Astrocyte of the cerebellum (primary cell): Measurements from ENCODE around the gene ADAMTS2.

Experiments
- DNase-seq: peaks from one replicate; pipeline ENCODE4 v3.0.0-alpha.2; 2011; ENCODE audit warnings: low read depth
- H3K4me3 ChIP-seq: 2 replicates; pipeline ENCODE4 v1.5.1; 2011; ENCODE audit warnings: mild to moderate bottlenecking, low read depth, low read length, moderate library complexity
- in situ Hi-C: cut with HindIII; loops from 2 replicates; pipeline ENCODE4 v1.10.0; 2017; ENCODE audit warnings: low sequenced_read_pairs
- TF ChIP-seq, protein P1 (sequence below): IDR thresholded peaks from 2 replicates; pipeline ENCODE4 v1.5.1; 2012; ENCODE audit warnings: low read length, low read depth, moderate library complexity, mild to moderate bottlenecking; ENCODE audit errors: missing control alignments

The ADAMTS2 gene

DNA sequence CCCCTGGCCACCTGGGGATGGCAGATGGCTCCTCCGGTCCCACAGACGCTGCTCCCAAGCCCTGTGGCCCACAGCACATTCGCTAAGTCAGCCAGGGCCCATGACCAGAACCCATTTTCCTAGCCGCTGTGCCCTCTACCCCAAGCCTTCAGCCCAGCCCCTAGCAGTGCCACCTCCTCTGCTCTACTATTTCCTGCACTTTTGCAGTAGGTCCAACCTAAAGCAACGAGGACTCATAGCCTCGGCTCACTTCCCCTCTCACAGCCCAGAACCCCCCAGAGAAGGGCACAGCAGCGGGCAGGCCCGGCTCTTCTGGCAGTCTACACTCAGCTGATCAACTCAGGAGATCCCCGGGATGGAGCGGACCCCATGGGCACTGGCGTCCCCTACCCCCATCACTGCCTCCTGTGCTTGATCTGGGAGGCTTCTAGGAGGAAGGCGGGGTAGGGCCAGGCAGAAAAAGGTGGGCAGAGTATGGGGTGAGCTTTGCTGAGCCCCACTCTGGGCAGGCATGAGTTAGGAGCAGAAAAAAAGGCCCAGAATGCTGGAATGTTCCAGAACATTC is 173.9 kb downstream of the ADAMTS2 start:
- in situ Hi-C loops, result no loop called here
- no peak overlapping the region for H3K4me3 ChIP-seq
- no peak for DNase-seq
- TF ChIP-seq, protein P1, sequence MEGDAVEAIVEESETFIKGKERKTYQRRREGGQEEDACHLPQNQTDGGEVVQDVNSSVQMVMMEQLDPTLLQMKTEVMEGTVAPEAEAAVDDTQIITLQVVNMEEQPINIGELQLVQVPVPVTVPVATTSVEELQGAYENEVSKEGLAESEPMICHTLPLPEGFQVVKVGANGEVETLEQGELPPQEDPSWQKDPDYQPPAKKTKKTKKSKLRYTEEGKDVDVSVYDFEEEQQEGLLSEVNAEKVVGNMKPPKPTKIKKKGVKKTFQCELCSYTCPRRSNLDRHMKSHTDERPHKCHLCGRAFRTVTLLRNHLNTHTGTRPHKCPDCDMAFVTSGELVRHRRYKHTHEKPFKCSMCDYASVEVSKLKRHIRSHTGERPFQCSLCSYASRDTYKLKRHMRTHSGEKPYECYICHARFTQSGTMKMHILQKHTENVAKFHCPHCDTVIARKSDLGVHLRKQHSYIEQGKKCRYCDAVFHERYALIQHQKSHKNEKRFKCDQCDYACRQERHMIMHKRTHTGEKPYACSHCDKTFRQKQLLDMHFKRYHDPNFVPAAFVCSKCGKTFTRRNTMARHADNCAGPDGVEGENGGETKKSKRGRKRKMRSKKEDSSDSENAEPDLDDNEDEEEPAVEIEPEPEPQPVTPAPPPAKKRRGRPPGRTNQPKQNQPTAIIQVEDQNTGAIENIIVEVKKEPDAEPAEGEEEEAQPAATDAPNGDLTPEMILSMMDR, result no peak

DNA sequence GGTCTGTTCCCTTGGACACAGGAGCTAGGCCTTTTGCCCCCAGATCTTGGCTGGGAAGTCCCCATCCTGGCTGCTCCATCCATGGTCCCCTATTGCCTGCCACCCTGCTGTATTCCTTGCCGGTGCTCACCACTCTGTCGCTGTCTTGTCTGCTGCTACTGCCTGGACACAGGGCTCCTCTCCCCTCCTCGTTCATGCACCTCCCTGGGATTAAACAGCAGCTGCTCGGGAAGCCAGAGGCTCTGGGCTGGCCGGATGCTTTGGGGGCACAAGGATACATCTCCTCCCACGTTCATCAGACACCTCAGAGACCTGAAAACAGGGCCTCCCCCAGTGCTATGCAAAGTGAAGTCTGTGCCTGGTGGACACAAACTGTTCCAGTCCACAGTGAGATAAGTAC is 174.7 kb downstream of the ADAMTS2 start:
- in situ Hi-C loops, result no loop called here
- TF ChIP-seq, protein P1, result no peak
- no peak overlapping the region for H3K4me3 ChIP-seq
- DNase-seq, result no peak

DNA sequence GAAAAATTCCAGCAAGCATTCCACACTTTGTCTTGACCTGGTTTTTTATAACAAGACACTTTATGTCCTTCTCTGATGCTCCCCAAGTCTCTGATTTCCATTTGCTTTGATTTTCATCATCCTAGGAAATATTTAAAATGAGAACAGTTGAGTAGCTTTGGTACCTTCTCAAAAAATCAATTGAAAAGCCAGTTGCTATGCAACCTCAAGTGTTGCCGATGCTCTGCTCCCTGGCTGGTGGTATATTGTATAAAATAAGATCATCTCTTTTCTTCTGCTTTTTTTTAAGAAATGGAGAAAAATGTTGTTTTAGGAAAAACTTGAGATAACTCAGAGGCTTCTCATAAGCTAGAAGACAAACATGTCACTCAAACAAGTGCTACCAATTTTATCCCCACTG is 175.4 kb downstream of the ADAMTS2 start:
- in situ Hi-C loops, result no loop called here

DNA sequence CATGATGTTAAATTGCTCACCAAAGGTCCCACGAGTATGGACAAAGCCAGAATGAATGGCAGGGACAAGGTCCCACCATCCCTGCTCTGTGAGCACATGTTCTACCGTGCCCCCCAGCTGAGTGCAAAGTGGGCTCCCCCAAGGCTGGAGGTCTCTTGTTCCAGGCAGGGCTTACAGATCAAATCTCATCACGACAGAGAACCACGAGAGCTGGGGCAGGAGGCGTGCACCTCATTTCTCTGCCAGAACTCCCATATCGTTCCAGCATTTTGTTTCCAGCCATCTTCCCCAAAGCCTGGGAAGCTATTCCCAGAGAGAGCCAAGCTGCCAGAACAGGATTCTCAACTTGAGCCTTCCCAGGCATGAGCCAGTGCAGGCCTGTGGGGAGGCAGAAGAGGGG is 176.6 kb downstream of the ADAMTS2 start:
- in situ Hi-C loops, result no loop called here
- no peak overlapping the region for H3K4me3 ChIP-seq
- DNase-seq, result no peak
- TF ChIP-seq, protein P1, result no peak

More for the DNA sequence above, 175.4 kb downstream of the ADAMTS2 start:
- TF ChIP-seq, protein P1, result no peak
- no peak for DNase-seq
- H3K4me3 ChIP-seq, result no peak overlapping the region

DNA sequence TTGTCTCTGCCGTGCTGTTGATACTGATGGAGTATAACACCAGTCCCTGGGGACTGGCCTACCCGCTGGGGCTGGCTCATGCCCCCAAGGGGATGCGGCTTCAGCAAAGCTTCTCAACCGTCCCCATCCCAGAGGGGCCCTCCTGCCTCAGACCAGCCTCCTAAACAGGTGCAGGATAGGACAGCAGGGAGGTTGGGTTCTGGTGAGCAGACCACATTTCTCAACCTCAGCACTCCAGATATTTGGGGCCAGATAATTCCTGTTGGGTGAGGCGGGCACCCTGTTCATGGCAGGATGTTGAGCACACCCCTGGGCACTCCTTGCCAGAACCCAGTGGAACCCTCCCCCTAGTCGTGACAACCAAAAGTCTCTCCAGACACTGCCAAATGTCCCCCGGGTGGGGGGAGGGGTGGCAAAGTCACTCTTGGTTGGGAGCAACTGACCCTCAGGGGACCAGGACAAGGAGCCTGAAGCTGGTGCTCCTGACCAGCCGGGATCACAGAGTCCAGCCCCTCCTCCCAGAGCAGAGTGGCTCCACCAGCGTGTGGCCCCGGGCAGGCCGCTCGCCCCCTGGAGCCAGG is 177.3 kb downstream of the ADAMTS2 start:
- H3K4me3 ChIP-seq, result no peak overlapping the region
- TF ChIP-seq, protein P1, result no peak
- in situ Hi-C loops, result no loop called here
- DNase-seq, result no peak

DNA sequence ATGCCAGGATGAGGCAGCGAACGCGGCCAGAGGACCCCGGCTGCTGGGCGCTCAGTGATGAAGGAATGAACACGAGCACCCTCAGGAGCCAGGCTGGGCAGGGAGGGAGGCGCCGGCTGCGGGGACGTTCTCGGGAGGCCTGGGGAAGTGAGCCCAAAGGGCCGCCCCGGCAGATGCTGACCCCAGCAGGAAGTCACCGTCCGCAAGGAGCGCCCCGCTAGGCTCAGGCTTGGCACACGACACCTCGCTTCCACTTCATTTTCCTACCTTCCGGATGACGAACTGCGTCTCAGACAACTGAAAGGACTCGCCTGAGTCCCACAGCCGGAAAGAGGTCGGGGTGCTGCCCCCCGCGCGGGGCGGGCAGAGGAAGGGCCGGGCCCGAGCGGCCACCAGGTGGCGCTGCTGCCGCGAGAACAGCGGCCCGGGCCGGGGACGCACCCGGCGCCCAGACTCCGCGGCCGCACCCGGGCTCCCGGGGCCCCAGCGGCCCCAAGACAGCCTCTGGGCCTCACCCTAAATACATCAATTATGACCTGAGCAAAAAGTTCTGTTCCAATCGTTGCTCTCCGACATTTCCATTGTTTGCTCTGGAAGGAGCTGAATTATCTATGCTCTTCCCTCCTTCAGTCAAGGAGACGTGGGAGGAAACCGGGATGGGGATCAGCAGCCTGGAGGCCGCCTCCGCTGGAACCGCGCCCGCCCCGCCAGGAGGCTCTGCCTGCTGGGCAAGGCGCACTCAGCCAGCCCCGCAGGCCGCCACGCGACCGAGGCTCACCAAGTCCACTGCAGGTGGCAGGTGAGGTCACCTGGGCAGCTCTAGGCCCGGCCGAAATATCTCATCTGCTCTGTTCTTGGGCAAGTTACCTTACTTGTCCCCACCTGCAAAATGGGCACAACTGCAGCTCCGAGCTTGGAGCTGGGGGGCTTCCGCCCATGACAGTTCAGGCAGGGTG is 178.1 kb downstream of the ADAMTS2 start:
- in situ Hi-C loops, result no loop called here
- H3K4me3 ChIP-seq, result peak overlapping the region; percentile 33
- TF ChIP-seq, protein P1, result peak; percentile 70
- no peak for DNase-seq
